Natural killer cell treated with Interleukin-12 subunit alpha and Interleukin-12 subunit beta and Interleukin-15 and Interleukin-18, amount 100 ng/mL, for 72 hours (primary cell): Measurements from ENCODE around the gene SDC4. TPM values are rescaled to one million over a fixed set of nuclear protein-coding genes. Genes with fewer than 3 reads are reported as not detected.
A peak's percentile ranks its signal among the peaks of the same experiment; 100 is the strongest.

Source experiments
- ATAC-seq, 2 donors: fragments of 150-1000 bp; cut with Tn5 transposase in 1 of 2; sonication (Bioruptor Pico), chemical (Tn5 transposase) in 1 of 2; 2 replicates each; pipeline ENCODE4 v1.10.0; 2021
- DNase-seq: peaks from one replicate; pipeline ENCODE4 v3.0.0; 2022; ENCODE audit warnings: low spot score
- H3K27ac Mint-ChIP-seq, 2 donors: 1 replicate in 1 of 2; 2 replicates in 1 of 2; pipeline ENCODE4 v1.8.0; 2022; ENCODE audit warnings: mixed read lengths in 2 of 2, mild to moderate bottlenecking in 1 of 2, moderate library complexity in 1 of 2
- H3K27me3 Mint-ChIP-seq, 2 donors: 1 replicate in 1 of 2; 2 replicates in 1 of 2; pipeline ENCODE4 v1.8.0; 2022; ENCODE audit warnings: mixed read lengths in 2 of 2
- H3K36me3 Mint-ChIP-seq: one replicate; pipeline ENCODE4 v1.8.0; 2022; ENCODE audit warnings: mixed read lengths
- H3K4me1 Mint-ChIP-seq, 2 donors: 1 replicate in 1 of 2; 2 replicates in 1 of 2; pipeline ENCODE4 v1.8.0; 2022; ENCODE audit warnings: low read depth in 2 of 2, mixed read lengths in 2 of 2, mild to moderate bottlenecking in 1 of 2
- H3K4me3 Mint-ChIP-seq: one replicate; pipeline ENCODE4 v1.8.0; 2022; ENCODE audit warnings: mixed read lengths
- H3K9me3 Mint-ChIP-seq: 2 replicates; pipeline ENCODE4 v1.8.0; 2022; ENCODE audit warnings: mixed read lengths
- total RNA-seq, 2 donors: library from RNA; stranded (reverse); gene quantifications; one replicate each; pipeline ENCODE4 v1.2.3, GENCODE V29; 2022

Gene SDC4
- total RNA-seq, 2 donors from 2014 or later: 23.3 to 43.5 TPM

GRCh38 chr20:45372646-45373352, 24.6 kb upstream of the SDC4 start:
- Mint-ChIP-seq H3K4me1 (peaks cover 32 to 34% of the 10 kb centered on the region in 2 donors), H3K9me3 (no peaks in the 10 kb centered on the region), H3K36me3 (no peaks in the 10 kb centered on the region), H3K4me3 (peak overlapping the region; percentile 83), H3K27me3 (no peaks in the 10 kb centered on the region), H3K27ac (peak overlapping the region; percentile 76 to 82)
- no peak for DNase-seq
- ATAC-seq: no peak

- peak overlapping the region; percentile 77 for H3K4me3 Mint-ChIP-seq
- no peaks in the 10 kb centered on the region for H3K9me3 Mint-ChIP-seq
- H3K36me3 Mint-ChIP-seq: peaks cover 3% of the 10 kb centered on the region
- no peaks in the 10 kb centered on the region for H3K27me3 Mint-ChIP-seq
- peak overlapping the region in 1 of 2 donors; percentile 71 for H3K27ac Mint-ChIP-seq
- peaks cover 36 to 39% of the 10 kb centered on the region in 2 donors for H3K4me1 Mint-ChIP-seq
- no peak for DNase-seq
- no peak for ATAC-seq
Measured at GRCh38 chr20:45372241-45372640, 24.0 kb upstream of the SDC4 start.

- Mint-ChIP-seq H3K27ac (no peak overlapping the region), H3K9me3 (no peaks in the 10 kb centered on the region), H3K4me3 (no peak overlapping the region), H3K36me3 (peaks cover 7% of the 10 kb centered on the region), H3K27me3 (no peaks in the 10 kb centered on the region), H3K4me1 (peaks cover 45 to 46% of the 10 kb centered on the region in 2 donors)
- DNase-seq (no peak), ATAC-seq (no peak)
Measured at GRCh38 chr20:45370571-45371160, 22.4 kb upstream of the SDC4 start.

DNA sequence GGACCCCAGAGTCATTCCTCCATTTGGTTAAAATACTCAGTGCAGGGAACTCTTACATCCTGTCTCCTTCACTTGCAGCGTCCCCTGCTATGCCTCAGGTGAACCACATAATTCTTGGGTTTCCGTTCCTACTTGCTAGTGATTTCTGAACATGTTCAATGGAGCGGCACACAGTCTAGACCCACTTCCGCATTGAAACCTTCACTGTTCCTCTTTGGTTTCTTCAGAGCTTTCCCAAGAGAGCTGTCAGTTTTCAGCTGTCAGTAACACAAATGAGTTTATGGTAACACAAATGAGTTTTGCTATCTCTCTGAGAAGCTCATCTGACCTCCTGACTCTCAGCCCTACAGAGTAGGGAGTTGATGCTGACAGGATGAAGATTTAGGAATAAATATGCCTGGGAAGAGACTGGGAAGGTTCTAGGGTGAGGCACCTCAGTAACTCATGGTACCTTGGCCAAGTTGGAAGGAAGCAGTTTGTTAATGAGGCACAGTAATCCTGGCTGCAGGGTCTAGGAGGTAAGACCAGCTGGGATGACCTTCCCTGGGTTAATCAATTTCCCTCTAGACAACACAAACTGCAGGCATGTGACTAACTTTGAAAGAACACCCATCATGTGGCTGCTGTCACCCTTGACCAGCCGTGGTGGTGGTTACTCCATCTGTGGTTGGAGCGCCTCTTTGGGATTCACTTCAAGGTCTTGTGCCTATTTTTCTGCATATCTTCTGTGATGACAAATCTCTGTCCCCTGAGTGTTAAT, 20.2 kb upstream of the SDC4 start:
- Mint-ChIP-seq H3K27me3 (no peaks in the 10 kb centered on the region), H3K27ac (peak overlapping the region; percentile 33 to 61), H3K4me3 (peak overlapping the region; percentile 83), H3K9me3 (no peaks in the 10 kb centered on the region), H3K36me3 (peaks cover 10% of the 10 kb centered on the region), H3K4me1 (peaks cover 45 to 47% of the 10 kb centered on the region in 2 donors)
- DNase-seq (no peak), ATAC-seq (peak; percentile 58 to 70)

- Mint-ChIP-seq H3K27ac (peak overlapping the region; percentile 33 to 61), H3K27me3 (no peaks in the 10 kb centered on the region), H3K4me1 (peaks cover 46% of the 10 kb centered on the region in 2 donors), H3K4me3 (no peak overlapping the region), H3K36me3 (peaks cover 10% of the 10 kb centered on the region), H3K9me3 (no peaks in the 10 kb centered on the region)
- no peak for DNase-seq
- no peak for ATAC-seq
Measured at GRCh38 chr20:45367126-45367525, 18.9 kb upstream of the SDC4 start.

DNA sequence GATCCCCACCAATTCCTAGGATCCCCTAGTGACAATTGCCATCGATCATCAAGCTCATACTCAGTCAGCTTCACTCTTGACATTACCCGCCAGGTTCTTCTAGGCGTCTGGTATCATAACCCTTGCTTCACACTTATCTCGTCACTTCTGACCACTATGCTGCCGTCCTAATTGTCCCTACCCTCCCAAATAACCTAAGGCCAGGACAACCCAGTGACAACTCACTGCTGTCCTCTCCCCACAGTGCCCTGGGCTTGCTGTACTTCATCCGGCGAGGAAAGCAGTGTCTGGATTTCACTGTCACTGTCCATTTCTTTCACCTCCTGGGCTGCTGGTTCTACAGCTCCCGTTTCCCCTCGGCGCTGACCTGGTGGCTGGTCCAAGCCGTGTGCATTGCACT, 18.4 kb upstream of the SDC4 start:
- peaks cover 10% of the 10 kb centered on the region for H3K36me3 Mint-ChIP-seq
- H3K27ac Mint-ChIP-seq: no peak overlapping the region
- H3K4me3 Mint-ChIP-seq: no peak overlapping the region
- H3K9me3 Mint-ChIP-seq: no peaks in the 10 kb centered on the region
- no peaks in the 10 kb centered on the region for H3K27me3 Mint-ChIP-seq
- no peak for DNase-seq
- ATAC-seq: no peak
- H3K4me1 Mint-ChIP-seq: peaks cover 46% of the 10 kb centered on the region in 2 donors

GRCh38 chr20:45366192-45366591, 18.0 kb upstream of the SDC4 start:
- H3K27ac Mint-ChIP-seq: peak overlapping the region in 1 of 2 donors; percentile 17

GRCh38 chr20:45365444-45365970, 17.3 kb upstream of the SDC4 start:
- Mint-ChIP-seq H3K27ac (peak overlapping the region in 1 of 2 donors; percentile 17), H3K9me3 (no peaks in the 10 kb centered on the region), H3K27me3 (no peaks in the 10 kb centered on the region), H3K4me3 (peak overlapping the region; percentile 13), H3K4me1 (peaks cover 41 to 46% of the 10 kb centered on the region in 2 donors), H3K36me3 (peaks cover 10% of the 10 kb centered on the region)
- no peak for DNase-seq
- ATAC-seq: no peak

More at GRCh38 chr20:45366192-45366591, 18.0 kb upstream of the SDC4 start:
- peaks cover 10% of the 10 kb centered on the region for H3K36me3 Mint-ChIP-seq
- H3K4me3 Mint-ChIP-seq: no peak overlapping the region
- H3K27me3 Mint-ChIP-seq: no peaks in the 10 kb centered on the region
- H3K9me3 Mint-ChIP-seq: no peaks in the 10 kb centered on the region
- DNase-seq: no peak
- H3K4me1 Mint-ChIP-seq: peaks cover 44 to 46% of the 10 kb centered on the region in 2 donors
- ATAC-seq: no peak

- peaks cover 40 to 43% of the 10 kb centered on the region in 2 donors for H3K4me1 Mint-ChIP-seq
- H3K4me3 Mint-ChIP-seq: peak overlapping the region; percentile 95
- ATAC-seq (no peak), DNase-seq (no peak)
- no peaks in the 10 kb centered on the region for H3K27me3 Mint-ChIP-seq
- peak overlapping the region; percentile 95 to 96 for H3K27ac Mint-ChIP-seq
- peaks cover 10% of the 10 kb centered on the region for H3K36me3 Mint-ChIP-seq
- no peaks in the 10 kb centered on the region for H3K9me3 Mint-ChIP-seq
Measured at GRCh38 chr20:45363611-45364492, 15.6 kb upstream of the SDC4 start.

GRCh38 chr20:45362804-45363610, 14.8 kb upstream of the SDC4 start, which contains the start of gene SYS1:
SYS1 (plus strand) TSS chr20:45363156; CDS start chr20:45363532, 376 bp downstream.
- Mint-ChIP-seq H3K4me1 (peaks cover 32 to 35% of the 10 kb centered on the region in 2 donors), H3K36me3 (peaks cover 10% of the 10 kb centered on the region), H3K27ac (peak within 1 kb of the TSS; percentile 95 to 96), H3K27me3 (no peaks in the 10 kb centered on the region), H3K9me3 (no peaks in the 10 kb centered on the region), H3K4me3 (peak within 1 kb of the TSS; percentile 95)
- DNase-seq (peak; percentile 98), ATAC-seq (peak; percentile 93 to 94)

GRCh38 chr20:45361793-45362192, 13.6 kb upstream of the SDC4 start:
- Mint-ChIP-seq H3K4me1 (peaks cover 21 to 24% of the 10 kb centered on the region in 2 donors), H3K9me3 (no peaks in the 10 kb centered on the region), H3K36me3 (peaks cover 5% of the 10 kb centered on the region), H3K4me3 (no peak overlapping the region), H3K27ac (no peak overlapping the region), H3K27me3 (no peaks in the 10 kb centered on the region)
- DNase-seq: no peak
- no peak for ATAC-seq

DNA sequence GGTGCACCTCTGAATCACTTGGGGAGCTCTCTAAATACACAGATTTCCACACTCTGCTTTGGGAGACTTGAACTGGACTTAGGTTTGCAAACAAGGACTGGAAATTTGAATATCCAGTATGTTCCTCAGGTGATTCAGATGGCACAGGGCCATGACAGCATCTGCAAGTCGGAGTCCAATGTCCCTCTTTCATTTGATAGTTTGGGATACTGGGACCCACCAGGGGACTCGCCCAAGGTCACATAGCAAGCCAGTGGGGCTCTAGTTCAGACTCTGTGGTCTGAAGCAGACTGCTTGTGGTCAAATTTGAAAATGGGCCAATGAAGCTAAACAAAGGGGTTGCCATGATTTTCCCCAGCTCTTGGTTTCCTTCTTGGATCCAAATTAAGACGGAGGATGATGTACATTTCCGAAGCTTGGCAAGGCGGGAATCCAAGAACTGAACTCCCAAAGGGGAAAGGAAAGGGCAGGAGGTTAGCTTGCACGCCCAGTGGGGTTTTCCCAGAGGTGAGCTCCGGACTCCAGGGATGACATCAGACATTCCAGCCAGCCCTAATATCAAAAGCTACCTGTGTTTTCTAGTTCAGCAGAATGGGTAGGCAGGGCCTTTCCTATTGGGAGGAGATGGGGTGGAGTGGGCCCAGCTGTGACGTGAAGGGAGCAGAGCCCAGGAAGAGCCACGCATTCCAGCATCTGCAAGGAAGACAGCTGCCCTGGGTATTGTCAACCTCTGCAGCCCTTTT, 11.4 kb upstream of the SDC4 start:
- no peaks in the 10 kb centered on the region for H3K9me3 Mint-ChIP-seq
- ATAC-seq: no peak
- H3K4me1 Mint-ChIP-seq: peaks cover 26 to 31% of the 10 kb centered on the region in 2 donors
- no peak for DNase-seq
- H3K27ac Mint-ChIP-seq: no peak overlapping the region
- H3K27me3 Mint-ChIP-seq: no peaks in the 10 kb centered on the region
- no peak overlapping the region for H3K4me3 Mint-ChIP-seq
- H3K36me3 Mint-ChIP-seq: no peaks in the 10 kb centered on the region
